ENCODE results near the gene KRT17.
A peak's percentile ranks its signal among the peaks of the same experiment; 100 is the strongest.
"Not testable (repeated sequence)": the region's sequence is repeated elsewhere in the genome, so short reads cannot be mapped to it uniquely, and the experiment has no call there.

KRT17 gene

DNA sequence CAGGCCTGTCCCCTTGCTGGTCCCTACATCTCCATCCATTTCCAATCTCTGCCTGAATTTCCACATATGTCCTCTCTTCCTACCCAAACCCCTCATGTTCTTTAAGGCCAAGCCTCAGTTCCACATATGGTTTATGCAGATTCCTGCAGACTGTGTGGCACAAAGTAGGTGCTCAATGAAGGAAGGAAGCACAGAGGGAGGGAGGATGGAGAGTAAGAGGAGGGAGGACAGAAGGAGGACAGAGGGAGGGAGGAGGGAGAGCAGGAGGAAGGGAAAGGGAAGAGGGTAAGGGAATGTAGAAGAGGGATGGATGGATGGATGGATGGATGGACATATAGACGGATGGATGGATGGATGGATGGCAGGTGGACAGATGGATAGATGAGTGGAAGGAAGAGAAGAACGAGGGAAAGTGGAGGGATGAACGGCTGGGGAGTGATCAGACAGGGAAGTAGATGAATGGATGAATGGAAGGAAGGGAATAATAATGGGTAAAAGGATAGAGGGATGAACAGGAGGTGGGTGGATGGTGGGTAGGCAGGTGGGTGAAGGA lies 29.9 kb downstream of the KRT17 start:
- DNase-seq (ENCODE audit: low read depth in 2 of 2) = no peak

DNA sequence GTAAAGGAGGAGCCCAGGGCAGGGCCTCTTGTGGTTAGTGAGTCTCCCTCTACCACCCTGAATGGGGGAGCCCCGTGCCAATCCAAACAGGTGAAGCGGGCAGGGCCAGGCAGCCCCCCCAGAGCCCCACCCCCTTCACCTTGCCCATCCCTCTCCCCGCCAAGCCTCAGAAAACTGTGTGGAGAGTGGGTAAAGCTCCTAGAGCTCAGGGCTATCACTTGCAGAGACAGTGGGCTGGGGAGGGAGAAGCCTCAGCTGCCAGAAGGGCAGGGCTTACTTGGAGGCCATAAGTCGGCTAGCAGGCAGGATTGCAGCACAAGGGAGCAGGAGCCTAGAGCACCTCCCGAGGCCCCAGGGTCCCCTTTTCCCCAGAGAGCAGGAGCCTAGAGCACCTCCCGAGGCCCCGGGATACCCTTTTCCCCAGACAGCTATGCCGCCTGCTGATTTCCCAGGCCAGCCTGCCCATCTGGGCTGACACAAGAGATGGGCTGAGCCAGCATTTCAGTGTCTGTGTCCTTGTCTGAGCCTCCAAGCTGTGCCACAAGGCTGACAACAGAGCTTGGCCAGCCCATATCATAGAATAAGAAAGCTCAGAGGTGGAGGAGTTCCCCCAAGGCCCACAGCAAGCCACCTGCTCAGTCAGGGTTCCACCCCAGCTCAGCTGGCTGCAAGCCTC lies 30.9 kb downstream of the KRT17 start:
- DNase-seq (ENCODE audit: low read depth in 2 of 2) = no peak

DNA sequence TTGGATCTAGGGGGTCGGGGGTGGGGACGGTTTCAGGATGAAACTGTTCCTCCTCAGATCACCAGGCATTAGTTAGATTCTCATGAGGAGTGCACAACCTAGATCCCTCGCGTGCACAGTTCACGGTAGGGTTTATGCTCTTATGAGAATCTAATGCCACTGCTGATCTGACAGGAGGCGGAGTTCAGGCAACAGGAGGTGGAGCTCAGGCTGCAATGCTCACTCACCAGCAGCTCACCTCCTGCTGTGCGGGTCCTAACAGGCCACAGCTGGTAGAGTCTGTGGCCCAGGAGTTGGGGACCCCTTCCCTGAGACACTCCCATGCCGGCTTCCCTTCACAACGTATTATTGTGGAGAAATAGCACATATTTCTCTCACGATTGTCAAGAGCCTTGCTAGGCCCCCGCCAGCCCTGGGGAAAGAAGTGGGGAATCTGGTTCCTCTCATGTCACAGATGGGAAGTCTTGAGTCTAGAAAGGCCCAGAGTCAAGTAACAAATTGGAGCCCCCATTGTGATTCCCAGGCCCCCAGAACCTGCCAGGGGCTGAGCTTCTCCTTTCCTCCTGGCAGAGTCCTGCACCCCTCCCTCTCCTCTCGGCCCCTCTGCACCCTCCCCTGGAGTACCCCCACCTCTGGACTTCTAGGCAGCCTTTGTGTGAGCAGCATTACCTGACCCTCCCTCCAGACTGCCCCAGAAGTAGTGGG lies 31.6 kb downstream of the KRT17 start:
- no peak for DNase-seq (ENCODE audit: low read depth in 2 of 2)

DNA sequence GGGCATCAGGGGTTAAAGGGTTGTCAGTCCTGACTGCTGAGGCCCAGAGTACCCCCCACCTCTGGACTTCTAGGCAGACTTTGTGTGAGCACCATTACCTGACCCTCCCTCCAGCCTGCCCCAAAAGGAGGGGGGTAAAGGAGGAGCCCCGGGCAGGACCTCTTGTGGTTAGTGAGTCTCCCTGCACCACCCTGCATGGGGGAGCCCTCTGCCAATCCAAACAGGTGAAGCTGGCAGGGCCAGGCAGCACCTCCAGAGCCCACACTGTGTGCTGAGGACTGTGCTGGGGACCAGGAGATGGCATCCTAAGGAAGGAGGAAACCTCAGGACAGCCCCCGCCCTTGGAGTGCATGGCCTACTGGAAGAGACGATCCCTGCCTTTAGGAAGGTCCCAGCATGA lies 35.1 kb downstream of the KRT17 start:
- no peak for DNase-seq (ENCODE audit: low read depth in 2 of 2)

DNA sequence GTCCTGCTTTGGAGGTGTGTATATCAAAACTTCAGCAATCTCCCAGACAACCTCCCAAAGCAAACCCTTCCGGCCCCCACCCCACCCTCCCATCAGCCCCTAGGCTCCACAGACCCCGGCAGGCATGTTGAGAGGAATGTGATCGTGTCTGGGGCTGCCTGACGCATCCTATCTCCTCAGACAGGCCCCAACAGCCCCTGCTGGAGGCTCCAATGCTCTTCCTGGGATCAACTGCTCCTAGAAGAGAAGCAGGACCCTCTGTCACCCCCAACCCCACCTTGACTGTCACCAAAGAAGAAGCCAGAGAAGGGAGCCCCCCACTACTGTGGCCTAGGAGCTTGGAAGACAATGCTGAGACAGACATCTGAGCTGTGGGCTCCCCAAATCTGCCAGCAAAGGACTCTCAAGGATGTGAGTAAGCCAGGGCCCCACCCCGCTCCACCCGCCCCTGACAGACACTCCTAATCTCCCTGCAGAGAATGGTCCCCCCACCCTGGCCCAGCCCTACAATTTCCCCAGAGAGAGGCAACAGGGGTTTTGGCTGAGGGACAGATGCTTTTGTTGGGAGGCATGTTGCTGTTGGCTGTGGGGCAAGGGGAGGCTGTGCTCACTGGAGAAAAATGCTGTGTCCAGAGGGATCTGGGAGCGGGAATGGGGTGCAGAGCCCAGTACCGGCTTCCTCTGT lies 36.1 kb downstream of the KRT17 start:
- DNase-seq (ENCODE audit: low read depth in 2 of 2) = no peak

DNA sequence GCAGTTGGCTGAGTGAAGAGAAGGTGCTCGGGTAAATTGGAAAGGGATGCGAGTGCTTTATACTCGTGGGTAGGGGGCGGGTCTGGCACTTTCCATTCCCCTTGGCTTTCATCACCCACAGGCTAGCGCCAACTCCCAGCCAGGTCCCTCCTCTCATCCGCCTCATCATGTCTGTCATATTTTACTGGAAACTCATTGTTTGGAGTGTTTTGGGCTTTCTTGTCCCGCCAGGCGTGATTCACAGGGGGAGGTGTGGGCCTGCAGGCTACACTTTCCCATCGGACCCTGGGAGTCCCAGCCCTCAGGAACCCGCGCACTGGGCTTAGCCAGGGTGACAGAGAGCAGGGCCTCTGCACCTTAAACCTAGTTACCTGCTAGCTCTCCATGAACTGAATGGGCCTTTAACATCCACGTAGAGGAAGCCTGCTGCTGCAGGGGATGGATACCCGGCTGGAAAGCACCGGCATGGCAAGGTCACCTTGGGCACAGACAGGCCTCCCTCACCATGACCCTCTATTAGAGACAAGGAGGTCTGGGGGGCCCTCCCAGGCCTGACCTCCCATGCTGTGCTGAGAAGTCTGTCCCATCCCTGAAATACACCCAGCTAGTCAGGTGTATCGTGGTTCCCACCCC lies 37.4 kb downstream of the KRT17 start, which contains the start of gene KRT14:
Gene KRT14, minus strand, starts transcription at position 33 of the 633 bp plus-strand sequence. CDS start 61 bp downstream, outside the sequence.
- no peak for DNase-seq (ENCODE audit: low read depth in 2 of 2)

DNA sequence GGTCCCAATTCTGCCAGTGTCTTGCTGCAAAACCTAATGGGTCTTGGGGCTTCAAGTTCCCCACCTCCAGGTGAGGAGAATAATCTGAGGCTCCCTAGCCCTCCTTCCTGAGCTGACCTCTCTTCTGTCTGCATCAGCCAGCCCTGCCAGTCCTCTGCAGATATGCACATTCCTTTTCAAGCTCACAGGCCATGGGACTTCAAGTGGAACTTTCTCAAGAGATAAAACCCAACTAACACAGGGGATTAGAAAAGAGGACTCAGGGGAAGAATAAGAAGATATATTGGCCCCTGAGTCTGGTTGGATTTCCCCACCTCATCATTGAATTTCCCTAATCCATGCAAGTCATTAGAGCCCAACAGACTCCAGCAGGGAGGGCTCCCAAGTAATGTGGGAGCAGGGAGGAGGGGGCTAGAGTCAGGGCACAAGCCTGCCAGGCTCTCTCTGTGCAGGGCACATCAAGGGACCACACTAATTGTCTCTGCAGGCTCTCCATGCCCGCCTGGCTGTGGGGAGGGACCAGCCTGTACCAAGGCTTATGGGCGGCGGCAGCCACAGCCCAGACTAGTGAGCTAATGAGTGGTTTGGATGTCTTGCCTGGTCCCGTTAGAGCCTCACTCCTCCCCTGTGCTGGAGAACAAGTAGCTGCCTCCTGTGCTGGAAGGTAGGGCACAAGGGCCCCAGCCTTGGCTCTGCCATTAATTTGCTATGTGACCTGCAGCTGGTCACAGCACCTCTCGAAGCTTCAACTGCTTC lies 38.9 kb downstream of the KRT17 start:
- DNase-seq (ENCODE audit: low read depth in 2 of 2) = no peak

DNA sequence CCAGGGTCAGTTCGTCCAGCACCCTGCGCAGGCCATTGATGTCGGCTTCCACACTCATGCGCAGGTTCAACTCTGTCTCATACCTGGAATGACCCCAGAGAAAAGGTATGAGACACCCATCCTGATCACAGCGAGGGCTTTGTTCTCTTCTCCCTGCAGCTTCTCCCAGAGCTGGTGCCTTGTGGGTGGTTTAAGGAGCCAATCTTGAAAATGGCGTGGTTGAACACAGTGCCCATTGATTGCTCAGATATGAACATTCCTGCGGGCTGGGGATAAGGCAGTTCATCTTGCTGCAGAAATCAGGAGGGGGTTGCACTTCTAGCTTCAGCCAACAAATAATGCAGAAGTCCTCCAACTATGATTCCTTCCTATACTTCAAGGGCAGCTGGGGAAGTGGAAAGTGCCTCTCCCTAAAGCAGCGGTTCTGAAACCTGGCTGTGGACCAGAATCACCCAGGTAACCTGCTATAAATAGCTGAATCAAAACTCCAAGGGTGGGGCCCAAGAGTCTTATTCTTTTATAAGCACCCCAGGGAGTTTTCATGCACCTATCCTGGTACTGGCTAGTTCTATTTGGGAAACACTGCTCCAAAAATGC lies 39.9 kb downstream of the KRT17 start:
- not testable (repeated sequence) for DNase-seq (ENCODE audit: low read depth in 2 of 2)

DNA sequence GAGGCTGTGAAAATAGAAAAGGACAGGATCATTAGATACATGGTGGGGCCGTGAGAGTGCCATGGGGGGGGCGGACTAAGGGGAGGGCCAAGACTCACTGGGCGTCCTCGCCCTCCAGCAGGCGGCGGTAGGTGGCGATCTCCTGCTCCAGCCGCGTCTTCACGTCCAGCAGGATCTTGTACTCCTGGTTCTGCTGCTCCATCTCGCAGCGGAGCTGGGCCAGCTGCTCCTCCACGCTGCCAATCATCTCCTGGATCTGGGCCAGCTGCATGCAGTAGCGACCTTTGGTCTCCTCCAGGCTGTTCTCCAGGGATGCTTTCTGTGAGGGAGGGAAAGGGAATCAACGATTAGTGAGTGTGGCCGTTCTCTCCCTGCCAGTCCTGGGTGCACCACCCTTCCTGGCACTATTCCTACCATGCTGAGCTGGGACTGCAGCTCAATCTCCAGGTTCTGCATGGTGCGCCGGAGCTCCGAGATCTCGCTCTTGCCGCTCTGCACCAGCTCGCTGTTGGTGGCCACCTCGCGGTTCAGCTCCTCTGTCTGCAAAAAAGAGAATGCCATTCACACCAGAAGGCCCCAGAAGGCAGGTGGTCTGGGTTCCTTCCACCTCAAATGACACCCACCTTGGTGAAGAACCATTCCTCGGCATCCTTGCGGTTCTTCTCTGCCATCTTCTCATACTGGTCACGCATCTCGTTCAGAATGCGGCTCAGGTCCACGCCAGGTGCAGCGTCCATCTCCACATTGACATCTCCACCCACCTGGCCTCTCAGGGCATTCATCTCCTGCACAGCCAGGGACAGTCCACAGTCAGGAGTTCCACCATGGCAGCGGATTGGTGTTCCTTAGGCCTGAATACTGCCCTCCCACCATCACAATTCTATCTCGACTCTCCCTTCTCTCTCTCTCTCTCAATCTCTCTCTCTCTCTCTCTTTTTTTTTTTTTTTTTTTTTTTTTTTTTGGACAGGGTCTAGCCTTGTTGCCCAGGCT lies 40.9 kb downstream of the KRT17 start:
- DNase-seq (ENCODE audit: low read depth in 2 of 2) = no peak

DNA sequence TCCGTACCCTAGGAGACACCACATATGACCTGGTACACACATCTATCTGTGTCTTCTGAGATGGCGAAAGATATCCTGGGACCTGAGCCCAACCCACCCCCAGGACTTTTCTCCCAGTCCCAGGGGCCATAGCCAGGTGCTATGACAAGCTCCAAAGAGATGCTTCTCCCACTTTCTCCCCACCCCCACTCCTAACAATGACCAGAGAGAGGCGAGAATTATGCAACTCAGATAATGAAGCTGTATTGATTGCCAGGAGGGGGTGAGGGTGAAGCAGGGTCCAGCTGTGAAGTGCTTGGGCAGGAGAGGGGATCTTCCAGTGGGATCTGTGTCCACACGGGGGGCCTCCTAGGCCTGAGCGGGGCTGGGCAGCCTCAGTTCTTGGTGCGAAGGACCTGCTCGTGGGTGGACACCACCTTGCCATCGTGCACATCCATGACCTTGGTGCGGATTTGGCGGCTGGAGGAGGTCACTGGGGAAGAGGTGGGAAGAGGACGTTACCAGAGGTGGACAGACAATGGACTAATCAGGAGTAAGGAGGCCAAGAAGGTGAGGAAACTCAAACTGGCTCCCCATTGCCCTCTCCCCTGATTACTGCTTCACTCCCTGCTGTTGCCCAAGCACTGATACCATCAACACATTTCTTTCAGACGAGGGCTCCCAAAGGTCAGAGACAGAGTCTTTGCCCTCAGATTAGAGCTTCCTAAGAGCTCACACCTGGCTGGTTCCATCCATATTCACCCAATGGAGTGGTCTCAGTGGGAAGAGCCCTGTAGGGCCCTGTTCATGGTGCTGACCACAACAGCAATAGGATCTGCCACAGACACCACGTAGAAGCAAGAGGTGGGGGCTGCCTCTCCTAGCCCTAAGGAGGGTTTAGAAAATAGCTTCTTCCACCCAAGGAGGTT lies 42.1 kb downstream of the KRT17 start:
- DNase-seq (ENCODE audit: low read depth in 2 of 2) = not testable (repeated sequence)

DNA sequence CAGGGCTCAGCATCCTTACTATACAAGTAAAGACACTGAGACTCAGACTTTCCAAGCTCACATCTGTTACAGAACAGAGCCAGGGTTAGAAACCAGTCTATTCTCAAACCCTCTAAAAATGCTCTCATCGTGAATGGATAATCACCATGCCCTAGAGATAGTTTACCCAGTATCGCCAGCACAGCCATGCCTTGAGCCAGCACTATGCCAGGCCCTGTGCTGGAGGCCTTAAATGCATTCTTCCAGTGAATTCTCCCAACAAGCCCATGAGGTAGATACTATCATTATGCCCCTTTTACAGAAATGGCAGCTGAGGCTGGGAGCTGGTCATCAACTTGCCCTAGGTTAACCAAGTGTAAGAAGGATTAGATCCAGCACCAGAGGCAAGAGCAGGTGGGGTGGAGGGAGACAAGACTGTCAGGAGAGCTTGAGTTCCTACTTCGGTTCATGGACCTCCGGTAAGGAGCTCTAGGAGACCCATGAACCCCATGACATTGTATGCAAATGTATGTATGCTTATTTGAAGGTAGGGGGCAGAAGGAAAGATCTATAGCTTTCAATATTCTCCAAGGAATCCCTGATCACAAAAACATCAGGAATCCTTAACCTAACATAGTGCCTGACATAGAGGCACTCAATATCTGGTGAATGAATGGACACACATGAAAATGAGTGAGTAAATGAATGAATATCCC lies 42.9 kb downstream of the KRT17 start:
- no peak for DNase-seq (ENCODE audit: low read depth in 2 of 2)

DNA sequence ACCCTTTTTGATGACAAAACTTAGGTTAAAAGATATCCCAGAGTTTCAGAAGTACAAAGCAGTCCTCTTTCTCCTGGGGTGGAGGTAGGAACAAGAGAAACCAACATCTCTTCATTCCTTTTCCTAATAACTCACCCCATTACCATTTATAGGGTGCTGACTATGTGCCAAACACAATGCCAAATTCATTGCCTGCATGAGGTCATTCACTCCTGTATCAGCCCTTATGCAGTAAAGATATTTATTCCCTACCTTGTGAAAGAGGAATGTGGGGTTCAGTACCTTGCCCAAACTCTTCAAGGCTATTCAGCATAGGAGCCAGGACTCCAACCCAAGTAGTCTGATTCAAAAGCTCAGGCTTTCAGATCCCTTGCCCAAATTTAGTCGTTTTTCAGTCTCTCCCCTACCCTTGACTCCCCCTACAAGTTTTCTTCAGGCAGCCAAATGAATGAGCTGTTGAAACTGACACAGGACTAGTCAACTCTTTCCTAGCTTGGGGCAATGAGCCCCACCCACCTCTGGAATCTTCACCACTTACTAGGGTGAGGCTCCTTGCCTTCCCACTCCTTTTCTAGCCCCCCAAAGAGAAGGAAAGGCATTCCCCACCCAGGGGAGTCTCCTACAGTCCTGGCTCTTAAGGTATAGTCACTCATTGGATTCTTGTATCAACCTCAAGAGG lies 43.5 kb downstream of the KRT17 start:
- DNase-seq (ENCODE audit: low read depth in 2 of 2) = no peak

DNA sequence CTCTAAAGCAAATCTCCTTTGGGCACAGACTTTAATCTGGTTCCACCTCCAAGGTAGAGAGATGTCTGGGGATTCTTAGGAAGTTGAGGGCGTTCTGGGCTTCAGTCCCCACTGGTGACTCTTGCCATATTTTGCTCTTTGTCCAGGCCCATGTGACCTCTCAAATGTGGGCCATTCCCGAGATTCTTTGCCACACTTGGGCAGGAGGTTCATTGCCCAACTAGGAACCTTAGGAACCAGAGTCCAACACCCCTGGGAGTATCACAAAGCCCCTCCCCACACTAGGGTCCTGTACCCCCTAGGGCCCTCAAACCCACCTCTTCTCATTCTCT lies 44.2 kb downstream of the KRT17 start:
- DNase-seq (ENCODE audit: low read depth in 2 of 2) = no peak

DNA sequence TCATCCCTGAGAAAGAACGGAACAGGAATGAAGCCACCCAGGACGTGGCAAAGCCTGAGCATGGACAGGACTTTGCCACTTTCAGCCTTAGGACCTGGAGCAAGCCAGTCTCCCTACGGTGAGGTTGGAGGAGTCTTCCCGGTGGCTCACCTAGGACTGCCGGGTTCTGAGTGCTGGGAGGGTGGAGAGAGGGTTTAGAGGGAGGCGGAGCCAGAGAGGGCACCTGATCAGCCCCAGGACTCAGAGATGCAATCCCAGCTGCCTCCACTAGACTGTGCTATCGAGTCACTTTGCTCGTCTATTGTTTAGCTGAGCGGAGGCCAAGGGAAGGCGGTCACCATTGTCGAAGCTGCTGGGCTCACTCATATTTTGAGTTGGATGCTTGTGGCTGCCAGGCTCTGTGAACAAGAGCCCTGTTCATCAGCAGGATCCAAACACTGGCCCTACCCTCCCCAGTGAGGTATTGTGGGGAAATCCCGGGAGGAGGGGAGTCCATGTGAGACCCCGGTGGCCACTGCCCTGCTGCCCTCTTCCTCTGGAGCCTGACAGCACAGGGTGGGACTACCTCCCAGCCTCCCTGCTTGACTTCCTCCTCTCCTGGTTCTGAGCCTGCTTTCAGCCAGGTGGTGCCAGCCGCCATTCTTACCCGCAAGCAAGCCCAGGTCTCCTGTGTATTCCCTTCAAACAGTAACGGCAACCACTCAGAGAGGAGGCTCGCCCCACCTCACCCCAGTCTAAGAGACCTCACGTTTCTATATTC lies 44.7 kb downstream of the KRT17 start:
- DNase-seq (ENCODE audit: low read depth in 2 of 2) = peak; percentile 14 to 19

DNA sequence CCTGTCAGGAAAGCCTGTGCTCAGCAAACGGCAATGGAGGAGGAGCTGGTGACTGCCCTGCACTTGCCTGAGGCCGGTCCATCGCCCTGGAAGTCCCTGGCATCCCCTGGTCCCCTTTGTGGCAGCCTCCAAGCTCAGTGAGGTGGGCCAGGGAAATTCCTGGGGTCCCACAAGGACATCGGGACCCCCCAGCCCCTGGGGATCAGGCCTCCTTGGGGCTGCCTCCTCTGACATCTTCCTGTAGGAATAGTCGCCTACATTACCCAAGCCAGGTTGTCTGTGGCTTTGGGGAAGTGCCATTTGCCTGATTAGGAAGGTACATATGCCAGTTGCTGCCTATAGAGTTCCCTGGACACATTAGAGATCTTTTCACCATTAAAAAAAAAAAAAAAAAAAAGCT lies 45.4 kb downstream of the KRT17 start:
- no peak for DNase-seq (ENCODE audit: low read depth in 2 of 2)

DNA sequence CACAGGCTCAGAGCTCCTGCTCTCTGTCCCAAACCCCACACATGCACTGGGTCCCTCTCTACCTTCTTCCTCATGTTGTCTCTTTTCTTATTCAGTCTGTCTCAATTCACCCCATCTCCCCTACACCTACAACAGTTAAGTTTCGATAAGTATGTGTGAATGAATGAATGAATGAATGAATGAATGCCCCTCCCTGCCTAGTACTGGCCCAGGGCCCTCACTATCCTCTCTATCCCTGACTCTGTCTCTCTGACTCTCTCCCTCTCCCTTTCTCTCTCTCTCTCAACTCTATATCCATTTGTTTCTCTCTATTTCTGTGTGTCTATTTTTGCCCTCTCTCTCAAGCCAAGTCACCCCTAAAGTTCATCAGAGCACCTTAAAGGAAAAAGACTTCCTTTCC lies 45.8 kb downstream of the KRT17 start:
- no peak for DNase-seq (ENCODE audit: low read depth in 2 of 2)

DNA sequence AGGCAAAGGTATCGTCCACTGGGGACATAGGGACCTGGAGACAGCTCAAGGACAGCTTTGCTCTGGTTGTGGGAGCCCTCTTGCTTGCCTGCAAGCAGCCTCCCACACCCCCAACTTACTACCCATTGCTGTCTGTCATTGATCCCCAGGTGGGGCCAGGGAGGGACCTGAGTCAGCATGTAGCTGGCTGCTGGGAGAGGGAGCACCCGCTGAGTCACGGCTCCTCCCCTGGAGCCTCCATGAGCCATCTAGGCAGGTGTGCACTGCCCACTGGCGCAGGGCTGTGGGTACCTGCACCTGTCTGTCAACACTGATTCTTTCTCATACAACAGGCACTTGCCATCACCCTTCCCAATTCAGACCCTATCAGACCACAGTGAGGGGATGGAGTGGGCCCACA lies 47.6 kb downstream of the KRT17 start:
- DNase-seq (ENCODE audit: low read depth in 2 of 2) = not testable (repeated sequence)
